Activated CD4-positive, alpha-beta T cell treated with anti-CD3 and anti-CD28 coated beads for 1 hour (primary cell): ENCODE measurements around the gene EIF4B.
A peak's percentile ranks its signal among the peaks of the same experiment; 100 is the strongest.
"Not testable (repeated sequence)": the region's sequence is repeated elsewhere in the genome, so short reads cannot be mapped to it uniquely, and the experiment has no call there.

Source experiments
- DNase-seq: peaks from one replicate; pipeline ENCODE4 v3.0.0-alpha.2; 2020

EIF4B gene

GRCh38 chr12:53005986-53006809, at the start of gene EIF4B:
EIF4B (plus strand) TSS chr12:53006456; CDS start chr12:53006484, 28 bp downstream.
- DNase-seq, result peak; percentile 99

- no peak for DNase-seq
Measured at GRCh38 chr12:52956987-52957386, 49.3 kb upstream of the EIF4B start.

- DNase-seq, result no peak
Measured at GRCh38 chr12:52964556-52965336, 41.5 kb upstream of the EIF4B start.

- DNase-seq, result no peak
Measured at GRCh38 chr12:52965337-52965731, 40.9 kb upstream of the EIF4B start.

GRCh38 chr12:52969166-52969795, 37.0 kb upstream of the EIF4B start:
- no peak for DNase-seq

- DNase-seq, result no peak
Measured at GRCh38 chr12:52969828-52970569, 36.3 kb upstream of the EIF4B start.

GRCh38 chr12:52971679-52972329, 34.5 kb upstream of the EIF4B start:
- DNase-seq, result no peak

- DNase-seq, result no peak
Measured at GRCh38 chr12:52975204-52975603, 31.1 kb upstream of the EIF4B start.

- no peak for DNase-seq
Measured at GRCh38 chr12:52975820-52976573, 30.3 kb upstream of the EIF4B start.

GRCh38 chr12:52976574-52977071, 29.6 kb upstream of the EIF4B start:
- DNase-seq, result no peak

GRCh38 chr12:52977170-52977569, 29.1 kb upstream of the EIF4B start:
- no peak for DNase-seq

- DNase-seq, result no peak
Measured at GRCh38 chr12:52980096-52980649, 26.1 kb upstream of the EIF4B start.

- DNase-seq, result peak; percentile 69
Measured at GRCh38 chr12:52980650-52981423, 25.4 kb upstream of the EIF4B start.

GRCh38 chr12:52984136-52984535, 22.1 kb upstream of the EIF4B start:
- no peak for DNase-seq

- no peak for DNase-seq
Measured at GRCh38 chr12:52988898-52989297, 17.4 kb upstream of the EIF4B start.

GRCh38 chr12:52990206-52990605, 16.1 kb upstream of the EIF4B start:
- no peak for DNase-seq

- DNase-seq, result not testable (repeated sequence)
Measured at GRCh38 chr12:52992240-52992639, 14.0 kb upstream of the EIF4B start.

- no peak for DNase-seq
Measured at GRCh38 chr12:52992699-52993557, 13.3 kb upstream of the EIF4B start.

- DNase-seq, result no peak
Measured at GRCh38 chr12:52993558-52993869, 12.7 kb upstream of the EIF4B start.
